T-helper 2 cell treated with Interferon-gamma antibody and Interleukin-4, amounts not matched to agents 5 μg/mL and 100 μg/mL, for 36 hours (primary cell): ENCODE measurements around the gene PCDHA5.

ENCODE experiments used
- DNase-seq: peaks from one replicate; pipeline ENCODE4 v3.0.0; 2021; ENCODE audit warnings: low spot score
- H3K27ac Mint-ChIP-seq: one replicate; pipeline ENCODE4 v1.8.0; 2021; ENCODE audit warnings: mild to moderate bottlenecking, mixed read lengths
- H3K27me3 Mint-ChIP-seq: one replicate; pipeline ENCODE4 v1.8.0; 2021; ENCODE audit warnings: low read depth, mixed read lengths
- H3K36me3 Mint-ChIP-seq: one replicate; pipeline ENCODE4 v1.8.0; 2021; ENCODE audit warnings: low read depth, mixed read lengths
- H3K4me1 Mint-ChIP-seq: one replicate; pipeline ENCODE4 v1.8.0; 2021; ENCODE audit warnings: low read depth, mixed read lengths
- H3K4me3 Mint-ChIP-seq: one replicate; pipeline ENCODE4 v1.8.0; 2022; ENCODE audit warnings: mild to moderate bottlenecking, moderate library complexity, mixed read lengths
- H3K9me3 Mint-ChIP-seq: one replicate; pipeline ENCODE4 v1.8.0; 2021; ENCODE audit warnings: mixed read lengths

Gene PCDHA5

GRCh38 chr5:140868721-140869554 is 47.5 kb downstream of the PCDHA5 start, which contains the start of gene PCDHA11:
Gene PCDHA11 (plus strand): TSS chr5:140868957. CDS start chr5:140869104, 147 bp downstream.
- Mint-ChIP-seq H3K4me1 (no peaks in the 10 kb centered on the region), H3K9me3 (peaks cover 19% of the 10 kb centered on the region), H3K4me3 (no peak within 1 kb of the TSS), H3K27me3 (no peaks in the 10 kb centered on the region), H3K27ac (no peak within 1 kb of the TSS), H3K36me3 (no peaks in the 10 kb centered on the region)
- DNase-seq = no peak

- no peak overlapping the region for H3K27ac Mint-ChIP-seq
- H3K4me1 Mint-ChIP-seq = no peaks in the 10 kb centered on the region
- H3K9me3 Mint-ChIP-seq = peaks cover 21% of the 10 kb centered on the region
- no peak overlapping the region for H3K4me3 Mint-ChIP-seq
- H3K27me3 Mint-ChIP-seq = no peaks in the 10 kb centered on the region
- DNase-seq = no peak
- no peaks in the 10 kb centered on the region for H3K36me3 Mint-ChIP-seq
Observed at GRCh38 chr5:140869555-140869886, 48.1 kb downstream of the PCDHA5 start.

GRCh38 chr5:140870221-140871201 is 49.1 kb downstream of the PCDHA5 start:
- DNase-seq = no peak
- Mint-ChIP-seq H3K4me1 (no peaks in the 10 kb centered on the region), H3K36me3 (no peaks in the 10 kb centered on the region), H3K27ac (no peak overlapping the region), H3K4me3 (no peak overlapping the region), H3K9me3 (peaks cover 20% of the 10 kb centered on the region), H3K27me3 (no peaks in the 10 kb centered on the region)
